Activated CD4-positive, CD25-positive, alpha-beta regulatory T cell (primary cell): ENCODE data around the gene FOXN1.

Source experiments
- DNase-seq, 4 experiments: peaks; one replicate each; lab custom pipeline; 2025; lab: John Stamatoyannopoulos, UW

The FOXN1 gene

GRCh38 chr17:28477928-28478327 lies 28.2 kb upstream of the FOXN1 start:
- no peak for DNase-seq

- DNase-seq: no peak
Observed at GRCh38 chr17:28478712-28479615, 27.2 kb upstream of the FOXN1 start.

GRCh38 chr17:28480278-28480677 lies 25.9 kb upstream of the FOXN1 start:
- no peak for DNase-seq

GRCh38 chr17:28480799-28481571 lies 25.2 kb upstream of the FOXN1 start:
- DNase-seq: no peak

GRCh38 chr17:28482551-28483199 lies 23.5 kb upstream of the FOXN1 start:
- DNase-seq: no peak

GRCh38 chr17:28484296-28484695 lies 21.9 kb upstream of the FOXN1 start:
- no peak for DNase-seq

- no peak for DNase-seq
Observed at GRCh38 chr17:28485049-28485448, 21.1 kb upstream of the FOXN1 start.

GRCh38 chr17:28487881-28488532 lies 18.1 kb upstream of the FOXN1 start:
- no peak for DNase-seq

GRCh38 chr17:28488533-28489276 lies 17.4 kb upstream of the FOXN1 start:
- DNase-seq: no peak

GRCh38 chr17:28491286-28491685 lies 14.9 kb upstream of the FOXN1 start:
- no peak for DNase-seq

GRCh38 chr17:28491860-28492259 lies 14.3 kb upstream of the FOXN1 start:
- DNase-seq: no peak

- no peak for DNase-seq
Observed at GRCh38 chr17:28492352-28493310, 13.5 kb upstream of the FOXN1 start.

GRCh38 chr17:28493460-28493859 lies 12.7 kb upstream of the FOXN1 start:
- no peak for DNase-seq

GRCh38 chr17:28494445-28495188 lies 11.5 kb upstream of the FOXN1 start:
- peak; percentile 66 to 71 (median 68) for DNase-seq

GRCh38 chr17:28495635-28496034 lies 10.5 kb upstream of the FOXN1 start:
- DNase-seq: no peak

- DNase-seq: no peak
Observed at GRCh38 chr17:28497931-28498330, 8.2 kb upstream of the FOXN1 start.

GRCh38 chr17:28498652-28499363 lies 7.3 kb upstream of the FOXN1 start:
- DNase-seq: no peak

GRCh38 chr17:28499364-28499664 lies 6.8 kb upstream of the FOXN1 start:
- no peak for DNase-seq
